Measurements from ENCODE around the gene ANP32B.
"Not testable (repeated sequence)": the region's sequence is repeated elsewhere in the genome, so short reads cannot be mapped to it uniquely, and the experiment has no call there.

Gene ANP32B

GRCh38 chr9:97970165-97970564, 13.0 kb upstream of the ANP32B start:
- no peak for DNase-seq (ENCODE audit: insufficient read length)
- TF ChIP-seq TAF1 (IDR thresholded peaks at IDR 0.05; ENCODE audit: borderline replicate concordance, low read depth, low read length) (no peak), POLR2A (IDR thresholded peaks at IDR 0.05; ENCODE audit: low read depth, low read length) (no peak), POLR2AphosphoS5 (IDR thresholded peaks at IDR 0.05; ENCODE audit: low read depth, low read length) (no peak)
- no peak for FAIRE-seq

DNA sequence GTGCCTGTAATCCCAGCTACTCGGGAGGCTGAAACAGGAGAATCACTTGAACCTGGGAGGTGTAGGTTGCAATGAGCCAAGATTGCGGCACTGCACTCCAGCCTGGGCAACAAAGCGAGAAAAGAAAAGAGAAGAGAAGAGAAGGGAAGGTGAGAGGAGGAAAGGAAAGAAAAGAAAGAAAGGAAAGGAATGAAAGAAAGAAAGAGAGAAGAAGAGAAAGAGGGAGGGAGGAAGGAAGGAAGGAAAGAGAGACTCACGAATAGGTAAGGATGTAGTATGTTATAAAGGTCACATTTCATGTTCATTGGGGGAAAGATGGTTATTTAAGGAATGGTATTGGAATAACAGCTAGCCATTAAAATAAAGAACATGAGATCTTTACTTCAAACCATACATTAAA, 10.4 kb upstream of the ANP32B start:
- DNase-seq (ENCODE audit: insufficient read length), result no peak
- no peak for TF ChIP-seq POLR2A (IDR thresholded peaks at IDR 0.05; ENCODE audit: low read depth, low read length)
- TF ChIP-seq TAF1 (IDR thresholded peaks at IDR 0.05; ENCODE audit: borderline replicate concordance, low read depth, low read length), result no peak
- TF ChIP-seq POLR2AphosphoS5 (IDR thresholded peaks at IDR 0.05; ENCODE audit: low read depth, low read length), result no peak
- FAIRE-seq, result no peak

- FAIRE-seq (no peak), DNase-seq (ENCODE audit: insufficient read length) (no peak)
- TF ChIP-seq POLR2A (IDR thresholded peaks at IDR 0.05; ENCODE audit: low read depth, low read length), result no peak
- no peak for TF ChIP-seq POLR2AphosphoS5 (IDR thresholded peaks at IDR 0.05; ENCODE audit: low read depth, low read length)
- no peak for TF ChIP-seq TAF1 (IDR thresholded peaks at IDR 0.05; ENCODE audit: borderline replicate concordance, low read depth, low read length)
These were observed 7.8 kb upstream of the ANP32B start for GRCh38 chr9:97975376-97975775.

- not testable (repeated sequence) for DNase-seq (ENCODE audit: insufficient read length); FAIRE-seq
These were observed 6.5 kb upstream of the ANP32B start for GRCh38 chr9:97976633-97977032.

DNA sequence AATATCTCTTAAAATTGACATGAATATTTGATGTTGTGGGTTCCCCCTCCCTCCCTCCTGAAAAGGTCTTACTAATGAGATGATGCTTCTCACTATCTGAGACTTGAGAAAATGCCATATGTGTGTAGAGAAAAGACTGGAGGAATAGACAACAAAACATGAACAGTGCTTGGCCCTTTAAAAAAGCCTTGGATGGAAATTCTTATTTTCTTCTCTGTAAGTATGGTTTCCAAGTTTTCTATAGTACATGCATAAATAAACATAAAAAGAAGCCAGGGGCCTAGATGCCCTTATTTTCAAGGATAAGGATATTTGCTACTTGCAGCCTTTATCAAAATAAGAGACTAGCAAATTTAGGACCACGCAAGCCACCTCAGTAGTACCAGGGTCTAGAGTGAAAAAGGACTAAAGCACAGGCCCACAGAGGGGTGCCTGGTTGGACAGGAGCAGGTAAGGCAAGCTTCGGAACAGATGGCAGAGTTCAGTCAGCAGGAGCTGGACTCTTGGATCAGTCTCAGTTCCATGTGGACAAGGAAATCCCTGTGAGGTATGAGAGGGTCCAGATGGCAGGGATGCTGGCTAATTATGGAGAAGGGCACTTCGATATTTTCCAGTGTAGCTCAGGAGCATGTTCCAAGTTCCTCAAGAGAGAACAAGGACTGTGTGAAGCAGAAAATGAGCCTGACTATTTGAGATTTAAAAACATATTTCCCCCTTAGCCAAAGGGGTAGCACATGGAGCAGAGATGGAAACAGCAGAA, 4.6 kb upstream of the ANP32B start:
- no peak for FAIRE-seq

GRCh38 chr9:97979788-97980478, 3.2 kb upstream of the ANP32B start:
- TF ChIP-seq TAF1 (IDR thresholded peaks at IDR 0.05; ENCODE audit: borderline replicate concordance, low read depth, low read length) (no peak), POLR2AphosphoS5 (IDR thresholded peaks at IDR 0.05; ENCODE audit: low read depth, low read length) (no peak), POLR2A (IDR thresholded peaks at IDR 0.05; ENCODE audit: low read depth, low read length) (no peak)
- no peak for DNase-seq (ENCODE audit: insufficient read length)
- FAIRE-seq, result no peak

More for the DNA sequence above, 4.6 kb upstream of the ANP32B start:
- no peak for TF ChIP-seq POLR2AphosphoS5 (IDR thresholded peaks at IDR 0.05; ENCODE audit: low read depth, low read length)
- TF ChIP-seq TAF1 (IDR thresholded peaks at IDR 0.05; ENCODE audit: borderline replicate concordance, low read depth, low read length), result no peak
- no peak for TF ChIP-seq POLR2A (IDR thresholded peaks at IDR 0.05; ENCODE audit: low read depth, low read length)
- DNase-seq (ENCODE audit: insufficient read length), result no peak

GRCh38 chr9:97980479-97980803, 2.7 kb upstream of the ANP32B start:
- TF ChIP-seq POLR2A (IDR thresholded peaks at IDR 0.05; ENCODE audit: low read depth, low read length) (no peak), TAF1 (IDR thresholded peaks at IDR 0.05; ENCODE audit: borderline replicate concordance, low read depth, low read length) (no peak), POLR2AphosphoS5 (IDR thresholded peaks at IDR 0.05; ENCODE audit: low read depth, low read length) (no peak)
- FAIRE-seq, result no peak
- no peak for DNase-seq (ENCODE audit: insufficient read length)

- FAIRE-seq, result no peak
- TF ChIP-seq POLR2A (IDR thresholded peaks at IDR 0.05; ENCODE audit: low read depth, low read length) (no peak), TAF1 (IDR thresholded peaks at IDR 0.05; ENCODE audit: borderline replicate concordance, low read depth, low read length) (no peak), POLR2AphosphoS5 (IDR thresholded peaks at IDR 0.05; ENCODE audit: low read depth, low read length) (no peak)
- DNase-seq (ENCODE audit: insufficient read length), result no peak
These were observed 2.0 kb upstream of the ANP32B start for GRCh38 chr9:97980918-97981845.

GRCh38 chr9:97981846-97982682, 1.1 kb upstream of the ANP32B start:
- DNase-seq (ENCODE audit: insufficient read length) (no peak), FAIRE-seq (peak; percentile 14)
- no peak for TF ChIP-seq TAF1 (IDR thresholded peaks at IDR 0.05; ENCODE audit: borderline replicate concordance, low read depth, low read length)
- no peak for TF ChIP-seq POLR2AphosphoS5 (IDR thresholded peaks at IDR 0.05; ENCODE audit: low read depth, low read length)
- no peak for TF ChIP-seq POLR2A (IDR thresholded peaks at IDR 0.05; ENCODE audit: low read depth, low read length)

DNA sequence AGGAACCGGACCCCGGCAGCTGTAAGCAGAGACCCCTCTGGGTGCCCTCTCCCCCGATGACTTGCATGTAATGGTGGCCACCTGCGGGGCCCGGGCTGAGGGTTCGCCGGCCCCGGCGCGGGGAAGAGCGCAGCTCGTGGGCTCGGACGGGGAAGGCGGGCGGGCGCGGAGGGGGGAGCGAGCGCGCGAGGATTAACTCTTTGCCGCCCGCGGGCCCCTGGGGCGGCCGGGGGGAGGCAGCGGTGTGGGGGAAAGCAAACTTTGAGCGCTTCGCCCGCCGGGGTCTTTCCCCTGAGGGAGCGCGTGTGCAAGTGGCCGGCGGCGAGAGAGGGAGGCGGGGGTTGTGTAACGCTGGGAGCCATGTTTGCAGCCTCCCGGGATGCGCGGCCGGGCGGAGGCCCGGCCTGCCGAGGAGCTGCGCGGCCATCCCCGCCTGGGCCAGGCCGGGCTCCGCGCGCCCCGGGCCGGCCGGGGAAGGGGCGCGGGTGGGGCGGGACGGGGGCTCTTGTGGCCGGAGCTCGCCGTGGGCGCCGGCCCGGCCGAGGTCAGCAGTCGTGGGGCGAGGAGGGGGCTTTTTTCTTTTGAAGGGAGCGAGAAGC, 547 bp downstream of the ANP32B start:
- TF ChIP-seq TAF1 (IDR thresholded peaks at IDR 0.05; ENCODE audit: borderline replicate concordance, low read depth, low read length) (no peak), POLR2AphosphoS5 (IDR thresholded peaks at IDR 0.05; ENCODE audit: low read depth, low read length) (no peak), POLR2A (IDR thresholded peaks at IDR 0.05; ENCODE audit: low read depth, low read length) (0 out of 2 replicates have a peak, but pooled peaks have one; percentile 23)
- DNase-seq (ENCODE audit: insufficient read length) (peak; percentile 42), FAIRE-seq (no peak)
